Neural progenitor cell (in vitro differentiated cells): ENCODE results near the gene RILPL1. TPM values are rescaled to one million over a fixed set of nuclear protein-coding genes. Genes with fewer than 3 reads are reported as not detected.

Source experiments
- DNase-seq: peaks from one replicate; pipeline ENCODE4 v3.0.0-alpha.2; 2016; ENCODE audit warnings: low spot score
- H2AFZ ChIP-seq: fragments of 200-600 bp; sonication (generic); replicated peaks from 2 replicates; pipeline ENCODE4 v1.6.1; 2016; ENCODE audit warnings: antibody characterized with exemption
- H3F3A ChIP-seq: fragments of 200-600 bp; sonication (generic); 2 replicates; pipeline ENCODE4 v1.6.1; 2016; ENCODE audit warnings: antibody characterized with exemption, low read depth
- H3K27ac ChIP-seq: fragments of 200-600 bp; sonication (generic); 2 replicates; pipeline ENCODE4 v1.5.1; 2016; ENCODE audit warnings: mild to moderate bottlenecking
- H3K27me3 ChIP-seq: fragments of 200-600 bp; sonication (generic); 2 replicates; pipeline ENCODE4 v1.6.1; 2016; ENCODE audit warnings: mild to moderate bottlenecking, moderate library complexity
- H3K36me3 ChIP-seq: fragments of 200-600 bp; sonication (generic); 2 replicates; pipeline ENCODE4 v1.5.1; 2016
- H3K4me1 ChIP-seq: fragments of 200-600 bp; sonication (generic); 2 replicates; pipeline ENCODE4 v1.6.1; 2016; ENCODE audit warnings: mixed run types
- H3K4me2 ChIP-seq: fragments of 200-600 bp; sonication (generic); 2 replicates; pipeline ENCODE4 v1.6.1; 2016
- H3K4me3 ChIP-seq: fragments of 200-600 bp; sonication (generic); 2 replicates; pipeline ENCODE4 v1.5.1; 2016
- H3K79me2 ChIP-seq: fragments of 200-600 bp; sonication (generic); 2 replicates; pipeline ENCODE4 v1.6.1; 2016; ENCODE audit warnings: low read depth
- H3K9ac ChIP-seq: fragments of 200-600 bp; sonication (generic); 2 replicates; pipeline ENCODE4 v1.6.1; 2016
- H3K9me3 ChIP-seq: fragments of 200-600 bp; sonication (generic); 2 replicates; pipeline ENCODE4 v1.5.1; 2016; ENCODE audit warnings: low read depth
- H4K20me1 ChIP-seq: fragments of 200-600 bp; sonication (generic); 2 replicates; pipeline ENCODE4 v1.6.1; 2016; ENCODE audit warnings: low read depth
- H3K27ac Mint-ChIP-seq: 3 replicates; pipeline ENCODE4 v1.8.0; 2021; ENCODE audit warnings: mixed read lengths
- H3K27me3 Mint-ChIP-seq: 2 replicates; pipeline ENCODE4 v1.8.0; 2022; ENCODE audit warnings: low read depth, mild to moderate bottlenecking, inconsistent platforms, moderate library complexity, mixed read lengths; ENCODE audit not compliant: insufficient read depth
- H3K36me3 Mint-ChIP-seq: 3 replicates; pipeline ENCODE4 v1.8.0; 2021; ENCODE audit warnings: mixed read lengths
- H3K4me1 Mint-ChIP-seq: 3 replicates; pipeline ENCODE4 v1.8.0; 2021; ENCODE audit warnings: mixed read lengths
- H3K4me3 Mint-ChIP-seq: 3 replicates; pipeline ENCODE4 v1.8.0; 2021; ENCODE audit warnings: mild to moderate bottlenecking, moderate library complexity, mixed read lengths
- H3K9me3 Mint-ChIP-seq: 3 replicates; pipeline ENCODE4 v1.8.0; 2020; ENCODE audit warnings: mixed read lengths
- CTCF ChIP-seq: fragments of 200-600 bp; sonication (generic); IDR thresholded peaks from 2 replicates; pipeline ENCODE4 v1.5.1; 2017; ENCODE audit warnings: antibody characterized with exemption, mild to moderate bottlenecking
- EZH2 ChIP-seq: fragments of 200-600 bp; sonication (generic); IDR thresholded peaks from 2 replicates; pipeline ENCODE4 v1.6.1; 2017; ENCODE audit warnings: antibody characterized with exemption, mild to moderate bottlenecking, moderate library complexity
- EZH2phosphoT487 ChIP-seq: fragments of 200-600 bp; sonication (generic); IDR thresholded peaks from 2 replicates; pipeline ENCODE4 v1.6.1; 2017; ENCODE audit warnings: antibody characterized with exemption
- total RNA-seq: library from RNA; depleted of rRNA; stranded (reverse); fragments of >200 nt; gene quantifications from 2 replicates; pipeline ENCODE4 v1.2.3, GENCODE V29; 2015; ENCODE audit warnings: low replicate concordance

Gene RILPL1
- total RNA-seq, 1 donor from 2014 or later = 13.8 TPM

- peaks cover 6% of the 10 kb centered on the region for H3K27me3 Mint-ChIP-seq
- H3K4me2 ChIP-seq = no peak overlapping the region
Observed at GRCh38 chr12:123529686-123530085, 3.8 kb downstream of the RILPL1 start.

GRCh38 chr12:123528858-123529257 lies 4.7 kb downstream of the RILPL1 start:
- peaks cover 17% of the 10 kb centered on the region for H3K79me2 ChIP-seq

More at GRCh38 chr12:123529686-123530085, 3.8 kb downstream of the RILPL1 start:
- peaks cover 8% of the 10 kb centered on the region for H3K4me1 ChIP-seq
- H4K20me1 ChIP-seq = peaks cover 24% of the 10 kb centered on the region
- no peak overlapping the region for H3K4me3 Mint-ChIP-seq
- peaks cover 19% of the 10 kb centered on the region for H3K36me3 Mint-ChIP-seq
- no peaks in the 10 kb centered on the region for H3K9me3 ChIP-seq
- no peak overlapping the region for H3K27ac Mint-ChIP-seq
- no peak overlapping the region for H3K27ac ChIP-seq
- H3K27me3 ChIP-seq = no peaks in the 10 kb centered on the region
- H2AFZ ChIP-seq = no peak overlapping the region
- H3F3A ChIP-seq = peaks cover 18% of the 10 kb centered on the region
- H3K4me3 ChIP-seq = no peak overlapping the region
- no peaks in the 10 kb centered on the region for H3K36me3 ChIP-seq
- H3K9me3 Mint-ChIP-seq = no peaks in the 10 kb centered on the region
- peaks cover 17% of the 10 kb centered on the region for H3K79me2 ChIP-seq
- H3K4me1 Mint-ChIP-seq = peaks cover 25% of the 10 kb centered on the region
- DNase-seq = no peak
- no peak overlapping the region for H3K9ac ChIP-seq
- TF ChIP-seq EZH2 (no peak), EZH2phosphoT487 (no peak), CTCF (no peak)

GRCh38 chr12:123526542-123527080 lies 6.9 kb downstream of the RILPL1 start:
- H3K9me3 ChIP-seq = no peaks in the 10 kb centered on the region
- no peaks in the 10 kb centered on the region for H3F3A ChIP-seq
- H3K9me3 Mint-ChIP-seq = no peaks in the 10 kb centered on the region
- no peak overlapping the region for H3K27ac ChIP-seq
- H3K4me3 ChIP-seq = no peak overlapping the region
- no peaks in the 10 kb centered on the region for H3K4me1 ChIP-seq
- H3K36me3 Mint-ChIP-seq = peaks cover 24% of the 10 kb centered on the region
- H3K27me3 ChIP-seq = no peaks in the 10 kb centered on the region
- peaks cover 4% of the 10 kb centered on the region for H3K27me3 Mint-ChIP-seq
- H3K4me1 Mint-ChIP-seq = peaks cover 9% of the 10 kb centered on the region
- H2AFZ ChIP-seq = no peak overlapping the region
- no peak overlapping the region for H3K4me2 ChIP-seq
- H3K36me3 ChIP-seq = no peaks in the 10 kb centered on the region
- peaks cover 2% of the 10 kb centered on the region for H3K79me2 ChIP-seq
- no peak for DNase-seq
- H3K27ac Mint-ChIP-seq = no peak overlapping the region
- TF ChIP-seq EZH2phosphoT487 = no peak
- TF ChIP-seq CTCF = no peak
- no peak for TF ChIP-seq EZH2
- no peak overlapping the region for H3K4me3 Mint-ChIP-seq
- H3K9ac ChIP-seq = no peak overlapping the region
- peaks cover 11% of the 10 kb centered on the region for H4K20me1 ChIP-seq

More at GRCh38 chr12:123528858-123529257, 4.7 kb downstream of the RILPL1 start:
- Mint-ChIP-seq H3K36me3 (peaks cover 21% of the 10 kb centered on the region), H3K4me1 (peaks cover 21% of the 10 kb centered on the region), H3K9me3 (no peaks in the 10 kb centered on the region), H3K4me3 (no peak overlapping the region), H3K27ac (no peak overlapping the region), H3K27me3 (peaks cover 6% of the 10 kb centered on the region)
- Histone ChIP-seq H3K4me3 (no peak overlapping the region), H3K27ac (no peak overlapping the region), H3K27me3 (no peaks in the 10 kb centered on the region), H3K9me3 (no peaks in the 10 kb centered on the region), H3F3A (peaks cover 10% of the 10 kb centered on the region), H3K9ac (no peak overlapping the region), H3K4me2 (no peak overlapping the region), H2AFZ (no peak overlapping the region), H3K36me3 (no peaks in the 10 kb centered on the region), H3K4me1 (peaks cover 8% of the 10 kb centered on the region), H4K20me1 (peaks cover 24% of the 10 kb centered on the region)
- no peak for DNase-seq
- TF ChIP-seq CTCF (no peak), EZH2 (no peak)
